Right forelimb (tissue), 1 donor: ENCODE data around the gene MAP9.
"Not testable (repeated sequence)": the region's sequence is repeated elsewhere in the genome, so short reads cannot be mapped to it uniquely, and the experiment has no call there.

Source experiments
- DNase-seq: peaks from one replicate; pipeline ENCODE4 v3.0.0-alpha.2; 2018

MAP9 gene

GRCh38 chr4:155376387-155377268, at the start of gene MAP9:
MAP9 (minus strand) TSS chr4:155376965; CDS start chr4:155375850, 1,115 bp downstream.
- peak; percentile 89 for DNase-seq

- not testable (repeated sequence) for DNase-seq
Observed at GRCh38 chr4:155424778-155425177, 48.0 kb upstream of the MAP9 start.

- DNase-seq = no peak
Observed at GRCh38 chr4:155423671-155424070, 46.9 kb upstream of the MAP9 start.

GRCh38 chr4:155419266-155419665, 42.5 kb upstream of the MAP9 start:
- no peak for DNase-seq

GRCh38 chr4:155415662-155416061, 38.9 kb upstream of the MAP9 start:
- no peak for DNase-seq

GRCh38 chr4:155413451-155413850, 36.7 kb upstream of the MAP9 start:
- DNase-seq = no peak

GRCh38 chr4:155411546-155411945, 34.8 kb upstream of the MAP9 start:
- DNase-seq = no peak

GRCh38 chr4:155408796-155409195, 32.0 kb upstream of the MAP9 start:
- no peak for DNase-seq

- DNase-seq = no peak
Observed at GRCh38 chr4:155407480-155407879, 30.7 kb upstream of the MAP9 start.

GRCh38 chr4:155405059-155405458, 28.3 kb upstream of the MAP9 start:
- no peak for DNase-seq

- DNase-seq = no peak
Observed at GRCh38 chr4:155403886-155404285, 27.1 kb upstream of the MAP9 start.

- no peak for DNase-seq
Observed at GRCh38 chr4:155402941-155403340, 26.2 kb upstream of the MAP9 start.

- no peak for DNase-seq
Observed at GRCh38 chr4:155400893-155401292, 24.1 kb upstream of the MAP9 start.

GRCh38 chr4:155399974-155400697, 23.4 kb upstream of the MAP9 start:
- DNase-seq = no peak

- no peak for DNase-seq
Observed at GRCh38 chr4:155392481-155393184, 15.9 kb upstream of the MAP9 start.

GRCh38 chr4:155391932-155392331, 15.2 kb upstream of the MAP9 start:
- no peak for DNase-seq

- no peak for DNase-seq
Observed at GRCh38 chr4:155388162-155388561, 11.4 kb upstream of the MAP9 start.

- no peak for DNase-seq
Observed at GRCh38 chr4:155383541-155383940, 6.8 kb upstream of the MAP9 start.

- no peak for DNase-seq
Observed at GRCh38 chr4:155377276-155377675, 511 bp upstream of the MAP9 start.

- no peak for DNase-seq
Observed at GRCh38 chr4:155371432-155372043, 5.2 kb downstream of the MAP9 start.

GRCh38 chr4:155367608-155368007, 9.2 kb downstream of the MAP9 start:
- DNase-seq = no peak

GRCh38 chr4:155353923-155354540, 22.7 kb downstream of the MAP9 start:
- peak; percentile 67 for DNase-seq

- no peak for DNase-seq
Observed at GRCh38 chr4:155342142-155342541, 34.6 kb downstream of the MAP9 start.
